H1 (cell line): ENCODE data around the gene MUC22. TPM values are rescaled to one million over a fixed set of nuclear protein-coding genes. Genes with fewer than 3 reads are reported as not detected.
A peak's percentile ranks its signal among the peaks of the same experiment; 100 is the strongest.

ENCODE experiments used
- CTCF ChIA-PET: fragments of 300-600 bp; sonication (Branson Sonifier 250); formaldehyde crosslinking; loops from one replicate; lab custom pipeline; 2021; ENCODE audit not compliant: partially characterized antibody; lab: Charles Lee
- POLR2A ChIA-PET: fragments of 300-600 bp; sonication (Branson Sonifier 250); formaldehyde crosslinking; loops from one replicate; lab custom pipeline; 2021; ENCODE audit warnings: inconsistent platforms; ENCODE audit not compliant: partially characterized antibody; lab: Charles Lee
- DNase-seq, 2 experiments: peaks; one replicate each; pipeline versions ENCODE4 v3.0.0 to v3.0.0-alpha.2; 2010 to 2022; ENCODE audit warnings: low spot score in 2 of 2, low read depth in 1 of 2, mixed read lengths in 1 of 2
- FAIRE-seq: peaks from 2 replicates; lab custom pipeline; 2011; peaks lifted over from hg19 to GRCh38; lab: Jason Lieb, UNC
- H2AFZ ChIP-seq: 2 replicates; pipeline ENCODE4 v1.8.1; 2012; ENCODE audit warnings: low read length, inconsistent platforms
- H2AK5ac ChIP-seq: 2 replicates; pipeline ENCODE4 v1.6.1; 2013; ENCODE audit warnings: low read depth, low read length
- H2BK120ac ChIP-seq: replicated peaks from 2 replicates; pipeline ENCODE3; 2013; ENCODE audit warnings: low read depth, low read length, inconsistent platforms
- H2BK12ac ChIP-seq: 2 replicates; pipeline ENCODE4 v1.6.1; 2013; ENCODE audit warnings: low read depth, low read length
- H2BK15ac ChIP-seq: 2 replicates; pipeline ENCODE4 v1.6.1; 2013; ENCODE audit warnings: low read length
- H2BK20ac ChIP-seq: 2 replicates; pipeline ENCODE4 v1.6.1; 2013; ENCODE audit warnings: low read length
- H2BK5ac ChIP-seq: 2 replicates; pipeline ENCODE4 v1.6.1; 2013; ENCODE audit warnings: low read depth, low read length
- H3K14ac ChIP-seq: 2 replicates; pipeline ENCODE4 v1.6.1; 2013; ENCODE audit warnings: inconsistent platforms; ENCODE audit not compliant: insufficient read length
- H3K18ac ChIP-seq: 2 replicates; pipeline ENCODE4 v1.6.1; 2013; ENCODE audit warnings: low read length; ENCODE audit errors: extremely low read depth
- H3K23ac ChIP-seq: 2 replicates; pipeline ENCODE4 v1.6.1; 2013; ENCODE audit warnings: inconsistent platforms; ENCODE audit not compliant: insufficient read length
- H3K23me2 ChIP-seq: 2 replicates; pipeline ENCODE4 v1.6.1; 2013; ENCODE audit warnings: low read depth, low read length
- H3K27ac ChIP-seq: 2 replicates; pipeline ENCODE4 v1.6.1; 2011; ENCODE audit warnings: low read depth, low read length, inconsistent platforms
- H3K27me3 ChIP-seq, 4 experiments: replicated peaks in 1 of 4; 1 replicate in 1 of 4; 2 replicates in 3 of 4; pipeline versions ENCODE4 v1.6.1 to v1.8.1; 2011 to 2013; ENCODE audit warnings: low read length in 3 of 4, mild to moderate bottlenecking in 3 of 4, inconsistent platforms in 2 of 4, mixed read lengths in 2 of 4, moderate library complexity in 1 of 4; ENCODE audit not compliant: control insufficient read depth in 3 of 4, insufficient read depth in 3 of 4; ENCODE audit errors: extremely low read depth in 1 of 4
- H3K36me3 ChIP-seq, 4 experiments: 2 replicates each; pipeline versions ENCODE4 v1.6.1 to v1.8.1; 2011 to 2013; ENCODE audit warnings: mild to moderate bottlenecking in 4 of 4, low read length in 3 of 4, moderate library complexity in 2 of 4, control low read depth in 1 of 4, inconsistent platforms in 1 of 4; ENCODE audit not compliant: insufficient read depth in 4 of 4, control insufficient read depth in 2 of 4
- H3K4ac ChIP-seq: replicated peaks from 2 replicates; pipeline ENCODE3; 2013; ENCODE audit warnings: low read length, low read depth, mixed read lengths, inconsistent platforms; ENCODE audit not compliant: insufficient read length
- H3K4me1 ChIP-seq, 4 experiments: replicated peaks in 1 of 4; 1 replicate in 1 of 4; 2 replicates in 3 of 4; pipeline versions ENCODE4 v1.6.1 to v1.8.1; 2011 to 2013; ENCODE audit warnings: low read length in 3 of 4, inconsistent platforms in 2 of 4, mixed read lengths in 1 of 4; ENCODE audit not compliant: insufficient read depth in 4 of 4, control insufficient read depth in 3 of 4
- H3K4me2 ChIP-seq, 2 experiments: 2 replicates each; pipeline versions ENCODE4 v1.6.1 to v1.8.1; 2011 to 2013; ENCODE audit warnings: low read depth in 2 of 2, low read length in 2 of 2, control low read depth in 1 of 2, inconsistent platforms in 1 of 2, mild to moderate bottlenecking in 1 of 2; ENCODE audit not compliant: insufficient read depth in 1 of 2
- H3K4me3 ChIP-seq, 4 experiments: fragments of 200-600, 300-600 bp in 1 of 4; sonication (generic), shearing (Covaris generic), sonication (Bioruptor Twin) in 1 of 4; 2 replicates each; pipeline versions ENCODE4 v1.5.1 to v1.8.1; 2011 to 2016; ENCODE audit warnings: low read length in 4 of 4, low read depth in 3 of 4, control low read depth in 2 of 4, inconsistent platforms in 2 of 4, mild to moderate bottlenecking in 2 of 4, mixed read lengths in 1 of 4, moderate library complexity in 1 of 4; ENCODE audit not compliant: insufficient read depth in 2 of 4; ENCODE audit errors: extremely low read depth in 1 of 4
- H3K56ac ChIP-seq: replicated peaks from 2 replicates; pipeline ENCODE3; 2013; ENCODE audit warnings: low read depth, mild to moderate bottlenecking, mixed read lengths, low read length, inconsistent platforms; ENCODE audit not compliant: insufficient read length
- H3K79me1 ChIP-seq: 2 replicates; pipeline ENCODE4 v1.6.1; 2013; ENCODE audit warnings: low read depth, low read length, control low read depth
- H3K79me2 ChIP-seq, 2 experiments: 2 replicates each; pipeline versions ENCODE4 v1.6.1 to v1.8.1; 2012 to 2013; ENCODE audit warnings: low read length in 2 of 2, mild to moderate bottlenecking in 2 of 2, inconsistent platforms in 1 of 2; ENCODE audit not compliant: insufficient read depth in 2 of 2, control insufficient read depth in 1 of 2
- H3K9ac ChIP-seq, 4 experiments: replicated peaks in 1 of 4; 1 replicate in 1 of 4; 2 replicates in 3 of 4; pipeline versions ENCODE4 v1.6.1 to v1.8.1; 2011 to 2013; ENCODE audit warnings: low read depth in 3 of 4, low read length in 3 of 4, control low read depth in 2 of 4, mild to moderate bottlenecking in 2 of 4, moderate library complexity in 2 of 4, inconsistent platforms in 1 of 4; ENCODE audit errors: extremely low read depth in 1 of 4
- H3K9me3 ChIP-seq, 2 experiments: 2 replicates each; pipeline versions ENCODE4 v1.6.1 to v1.8.1; 2012 to 2013; ENCODE audit warnings: mild to moderate bottlenecking in 2 of 2, moderate library complexity in 2 of 2, control low read depth in 1 of 2, inconsistent platforms in 1 of 2, low read depth in 1 of 2, low read length in 1 of 2, mixed read lengths in 1 of 2; ENCODE audit not compliant: insufficient read depth in 2 of 2
- H4K20me1 ChIP-seq, 2 experiments: replicated peaks in 1 of 2; 2 replicates each; pipeline versions ENCODE3 to v1.8.1; 2011 to 2013; ENCODE audit warnings: inconsistent platforms in 2 of 2, low read length in 2 of 2, mild to moderate bottlenecking in 1 of 2; ENCODE audit not compliant: insufficient read depth in 2 of 2, control insufficient read depth in 1 of 2
- H4K5ac ChIP-seq: 2 replicates; pipeline ENCODE4 v1.6.1; 2013; ENCODE audit warnings: low read length, low read depth, mixed read lengths, inconsistent platforms; ENCODE audit not compliant: insufficient read length
- H4K8ac ChIP-seq: 2 replicates; pipeline ENCODE4 v1.8.0; 2013; ENCODE audit warnings: mild to moderate bottlenecking, moderate library complexity, low read length, inconsistent platforms; ENCODE audit not compliant: insufficient read depth; ENCODE audit errors: extremely low read depth
- H4K91ac ChIP-seq: replicated peaks from 2 replicates; pipeline ENCODE3; 2013; ENCODE audit warnings: low read length, mixed read lengths, inconsistent platforms; ENCODE audit not compliant: insufficient read length
- ATF3 ChIP-seq: IDR thresholded peaks from 2 replicates; pipeline ENCODE4 v1.6.1; 2011; ENCODE audit warnings: low read depth, mild to moderate bottlenecking, low read length; ENCODE audit not compliant: insufficient read depth
- CBX8 ChIP-seq: fragments of 300-800, 300-1000 bp; sonication (generic); IDR thresholded peaks from 2 replicates; pipeline ENCODE4 v1.7.1; 2016; ENCODE audit warnings: low read depth, low read length, borderline replicate concordance
- CHD2 ChIP-seq: IDR thresholded peaks from 2 replicates; pipeline ENCODE4 v1.6.1; 2012; ENCODE audit warnings: low read length, improper control_type of control experiment
- FOSL1 ChIP-seq: IDR thresholded peaks from 2 replicates; pipeline ENCODE4 v1.6.1; 2011; ENCODE audit warnings: mild to moderate bottlenecking, low read depth, low read length, moderate library complexity; ENCODE audit not compliant: insufficient read depth
- GABPA ChIP-seq: IDR thresholded peaks from 2 replicates; pipeline ENCODE4 v1.6.1; 2011; ENCODE audit warnings: mild to moderate bottlenecking, low read length, moderate library complexity, borderline replicate concordance; ENCODE audit not compliant: insufficient read depth
- HDAC6 ChIP-seq: IDR thresholded peaks from one replicate; pipeline ENCODE4 v1.7.1; 2012; ENCODE audit warnings: low read depth, mild to moderate bottlenecking, inconsistent platforms, low read length, moderate library complexity
- POU5F1 ChIP-seq: IDR thresholded peaks from 2 replicates; pipeline ENCODE4 v1.6.1; 2011; ENCODE audit warnings: low read depth, mild to moderate bottlenecking, low read length, moderate library complexity
- RXRA ChIP-seq: IDR thresholded peaks from 2 replicates; pipeline ENCODE4 v1.6.1; 2011; ENCODE audit warnings: low read depth, mild to moderate bottlenecking, low read length, moderate library complexity; ENCODE audit not compliant: insufficient read depth
- SP4 ChIP-seq: IDR thresholded peaks from 2 replicates; pipeline ENCODE4 v1.6.1; 2012; ENCODE audit warnings: low read length, inconsistent platforms
- WGBS, 2 experiments: shearing (Covaris generic) in 1 of 2; methylation state at CpG; one replicate each; pipeline versions ENCODE4 v1.1.6 to v1.1.7; 2013 to 2015; ENCODE audit warnings: low lambda C conversion rate in 2 of 2, mixed read lengths in 2 of 2, inconsistent platforms in 1 of 2, low coverage in 1 of 2, missing lambda C conversion rate in 1 of 2; ENCODE audit not compliant: insufficient replicate concordance in 2 of 2, insufficient coverage in 1 of 2, insufficient read length in 1 of 2; ENCODE audit errors: extremely low coverage in 1 of 2, missing lambda C conversion rate in 1 of 2; 5-methylcytosine and 5-hydroxymethylcytosine counted together
- polyA plus RNA-seq, 7 experiments: library from polyadenylated mRNA; depleted of rRNA in 3 of 7; stranded (reverse) in 5 of 7; unstranded in 2 of 7; fragments of >200 nt in 5 of 7; fragments of 200-250 nt in 2 of 7; gene quantifications; 1 replicate in 5 of 7; 2 replicates in 1 of 7; 4 replicates in 1 of 7; pipeline versions ENCODE4 v1.2.1 to v1.2.3, GENCODE V29; 2011 to 2013; ENCODE audit warnings: missing spikeins in 2 of 7, mixed read lengths in 2 of 7
- total RNA-seq: library from RNA; stranded (reverse); fragmentation: NEBNext Ultra II Directional; extraction: Animal tissue kit (Norgen Biotek cat#: 25700); gene quantifications from 2 replicates; pipeline ENCODE4 v1.2.1, GENCODE V29; 2021

The MUC22 gene
- total and polyA plus RNA-seq, 2 of the 8 experiments (the other 6 are each of a cell fraction or from before 2014, with no cell fraction given), result 0.02 TPM; not detected in 1

GRCh38 chr6:31020057-31020456 lies 9.8 kb downstream of the MUC22 start:
- Histone ChIP-seq H2AK5ac (no peak overlapping the region), H2BK20ac (no peak overlapping the region), H3K27ac (no peak overlapping the region), H3K9ac (no peak overlapping the region), H3K9me3 (peaks cover 6 to 11% of the 10 kb centered on the region in 2 experiments; a peak in 2 of 4 replicates), H3K18ac (no peak overlapping the region), H3K27me3 (no peaks in the 10 kb centered on the region; a peak in 1 of 7 replicates), H4K5ac (no peak overlapping the region), H3K79me2 (no peaks in the 10 kb centered on the region), H4K8ac (no peak overlapping the region), H3K4me2 (peak overlapping the region; percentile 38 to 54; a peak in 3 of 4 replicates), H3K79me1 (no peaks in the 10 kb centered on the region), H2AFZ (no peak overlapping the region), H2BK12ac (no peak overlapping the region), H3K14ac (no peak overlapping the region), H2BK15ac (no peak overlapping the region), H2BK5ac (no peak overlapping the region), H3K4me1 (no peaks in the 10 kb centered on the region; a peak in 1 of 7 replicates), H3K4ac (no peak overlapping the region), H4K91ac (no peak overlapping the region), H2BK120ac (no peak overlapping the region), H3K56ac (no peak overlapping the region), H3K23me2 (no peaks in the 10 kb centered on the region), H4K20me1 (no peaks in the 10 kb centered on the region), H3K4me3 (peak overlapping the region in 1 of 4 experiments; percentile 36; a peak in 2 of 8 replicates), H3K23ac (no peak overlapping the region), H3K36me3 (peaks cover 0 to 5% (median 0%) of the 10 kb centered on the region in 4 experiments; a peak in 1 of 8 replicates)
- 61% methylated on average over 2 of the region's 2 CpGs; no CpG with 5 or more reads in 1 of the 2 experiments for WGBS, 2 experiments
- ChIA-PET POLR2A (interaction anchor here (1.1 to 1.8 kb wide), 3 partner anchors 14 to 38 kb away, joined by 3 to 4 read pairs (median 3); no protein-coding TSS in a partner anchor), CTCF (interaction anchor here (0.8 to 1.6 kb wide), 5 partner anchors 18 to 64 kb away, joined by 3 to 6 read pairs (median 4); no protein-coding TSS in a partner anchor)
- FAIRE-seq (no peak), DNase-seq (no peak)
- TF ChIP-seq HDAC6, result no peak
- TF ChIP-seq RXRA, result no peak
- TF ChIP-seq CHD2, result no peak
- no peak for TF ChIP-seq GABPA
- no peak for TF ChIP-seq SP4
- no peak for TF ChIP-seq ATF3
- TF ChIP-seq POU5F1, result no peak
- no peak for TF ChIP-seq CBX8
- no peak for TF ChIP-seq FOSL1
